Inflammatory macrophage treated with lipopolysaccharide for 1 hour (primary cell): ENCODE measurements around the gene TCN1.
"Not testable (repeated sequence)": the region's sequence is repeated elsewhere in the genome, so short reads cannot be mapped to it uniquely, and the experiment has no call there.

Experiments
- DNase-seq, 2 donors: peaks; one replicate each; pipeline ENCODE4 v3.0.0-alpha.2; 2020 to 2022

The TCN1 gene

GRCh38 chr11:59857439-59858434 is 8.6 kb downstream of the TCN1 start:
- no peak for DNase-seq

- peak in 1 of 2 donors; percentile 35 for DNase-seq
These were observed 11.4 kb downstream of the TCN1 start for GRCh38 chr11:59854871-59855270.

GRCh38 chr11:59851416-59851815 is 14.9 kb downstream of the TCN1 start:
- not testable (repeated sequence) for DNase-seq

GRCh38 chr11:59849551-59849950 is 16.7 kb downstream of the TCN1 start:
- not testable (repeated sequence) for DNase-seq

GRCh38 chr11:59849129-59849528 is 17.2 kb downstream of the TCN1 start:
- DNase-seq, result peak; percentile 74 to 78

GRCh38 chr11:59848439-59848838 is 17.8 kb downstream of the TCN1 start:
- DNase-seq, result not testable (repeated sequence)

GRCh38 chr11:59847626-59848025 is 18.7 kb downstream of the TCN1 start:
- DNase-seq, result peak; percentile 22 to 34

- no peak for DNase-seq
These were observed 19.7 kb downstream of the TCN1 start for GRCh38 chr11:59846556-59846955.

GRCh38 chr11:59845399-59845798 is 20.9 kb downstream of the TCN1 start, which contains the start of gene CBLIF:
TSS of gene CBLIF (minus strand) at chr11:59845499. CDS start at chr11:59845453, 46 bp downstream.
- DNase-seq, result no peak

- no peak for DNase-seq
These were observed 24.0 kb downstream of the TCN1 start for GRCh38 chr11:59842316-59842715.

- DNase-seq, result no peak
These were observed 24.8 kb downstream of the TCN1 start for GRCh38 chr11:59841514-59841913.

- DNase-seq, result no peak
These were observed 26.7 kb downstream of the TCN1 start for GRCh38 chr11:59839615-59840014.

GRCh38 chr11:59833602-59834001 is 32.7 kb downstream of the TCN1 start:
- no peak for DNase-seq

GRCh38 chr11:59829358-59829757 is 36.9 kb downstream of the TCN1 start:
- no peak for DNase-seq

- peak; percentile 63 to 83 for DNase-seq
These were observed 43.2 kb downstream of the TCN1 start for GRCh38 chr11:59822989-59823566.

GRCh38 chr11:59818572-59818971 is 47.7 kb downstream of the TCN1 start:
- no peak for DNase-seq

GRCh38 chr11:59816434-59816833 is 49.9 kb downstream of the TCN1 start:
- not testable (repeated sequence) for DNase-seq

GRCh38 chr11:59815754-59816153 is 50.5 kb downstream of the TCN1 start:
- DNase-seq, result no peak

- peak; percentile 49 to 52 for DNase-seq
These were observed 52.3 kb downstream of the TCN1 start for GRCh38 chr11:59814021-59814420.

- DNase-seq, result no peak
These were observed 52.9 kb downstream of the TCN1 start for GRCh38 chr11:59813364-59813763.

- no peak for DNase-seq
These were observed 54.1 kb downstream of the TCN1 start for GRCh38 chr11:59812220-59812619.

- DNase-seq, result no peak
These were observed 55.4 kb downstream of the TCN1 start for GRCh38 chr11:59810911-59811259.

GRCh38 chr11:59810189-59810910 is 55.9 kb downstream of the TCN1 start, which contains the start of gene MRPL16:
TSS of gene MRPL16 (minus strand) at chr11:59810778. CDS start at chr11:59810658, 120 bp downstream.
- peak; percentile 84 to 97 for DNase-seq
